Neuronal stem cell (in vitro differentiated cells): ENCODE data around the gene IGF1R.

Experiments used
- DNase-seq: peaks from one replicate; pipeline ENCODE4 v3.0.0-alpha.2; 2013; ENCODE audit warnings: low spot score
- H2AFZ ChIP-seq: one replicate; pipeline ENCODE4 v1.6.1; 2013; ENCODE audit warnings: mild to moderate bottlenecking, low read length, inconsistent platforms
- H2AK5ac ChIP-seq: 2 replicates; pipeline ENCODE4 v1.6.1; 2013; ENCODE audit warnings: low read depth, mild to moderate bottlenecking, inconsistent platforms, low read length, moderate library complexity, mixed read lengths
- H2BK120ac ChIP-seq: 2 replicates; pipeline ENCODE4 v1.6.1; 2013; ENCODE audit warnings: low read depth, mild to moderate bottlenecking, inconsistent platforms, low read length, moderate library complexity, mixed read lengths
- H2BK12ac ChIP-seq: one replicate; pipeline ENCODE4 v1.6.1; 2013; ENCODE audit warnings: low read length, inconsistent platforms
- H2BK15ac ChIP-seq: 2 replicates; pipeline ENCODE4 v1.6.1; 2013; ENCODE audit warnings: mild to moderate bottlenecking, low read length, inconsistent platforms, mixed read lengths
- H2BK5ac ChIP-seq: one replicate; pipeline ENCODE4 v1.6.1; 2013; ENCODE audit warnings: inconsistent platforms, mild to moderate bottlenecking, low read length, moderate library complexity
- H3K14ac ChIP-seq: one replicate; pipeline ENCODE4 v1.6.1; 2013; ENCODE audit warnings: low read length, inconsistent platforms
- H3K18ac ChIP-seq: 2 replicates; pipeline ENCODE4 v1.6.1; 2013; ENCODE audit warnings: low read length, inconsistent platforms
- H3K23ac ChIP-seq: 2 replicates; pipeline ENCODE4 v1.6.1; 2013; ENCODE audit warnings: low read depth, mild to moderate bottlenecking, mixed read lengths, low read length, inconsistent platforms; ENCODE audit not compliant: poor library complexity
- H3K27ac ChIP-seq: replicated peaks from 3 replicates; pipeline ENCODE4 v1.5.1; 2013; ENCODE audit warnings: low read length, inconsistent platforms
- H3K27me3 ChIP-seq, 3 experiments: 2 replicates each; pipeline ENCODE4 v1.6.1; 2013; ENCODE audit warnings: low read length in 3 of 3, mild to moderate bottlenecking in 2 of 3, inconsistent platforms in 1 of 3, low read depth in 1 of 3, mixed read lengths in 1 of 3, moderate library complexity in 1 of 3; ENCODE audit not compliant: control insufficient read depth in 3 of 3, insufficient read depth in 3 of 3
- H3K36me3 ChIP-seq, 2 donors: replicated peaks in 1 of 2; 2 replicates each; pipeline ENCODE4 v1.6.1; 2013; ENCODE audit warnings: low read length in 2 of 2; ENCODE audit not compliant: control insufficient read depth in 2 of 2, insufficient read depth in 2 of 2
- H3K4ac ChIP-seq: 2 replicates; pipeline ENCODE4 v1.6.1; 2013; ENCODE audit warnings: inconsistent platforms, mild to moderate bottlenecking, low read length, moderate library complexity
- H3K4me1 ChIP-seq, 2 donors: 1 replicate in 1 of 2; 2 replicates in 1 of 2; pipeline ENCODE4 v1.6.1; 2013; ENCODE audit warnings: low read length in 2 of 2, low read depth in 1 of 2; ENCODE audit not compliant: control insufficient read depth in 2 of 2, insufficient read depth in 1 of 2
- H3K4me2 ChIP-seq: one replicate; pipeline ENCODE4 v1.6.1; 2013; ENCODE audit warnings: mild to moderate bottlenecking, low read length, inconsistent platforms; ENCODE audit not compliant: insufficient read depth, poor library complexity, severe bottlenecking
- H3K4me3 ChIP-seq, 2 donors: 2 replicates each; pipeline ENCODE4 v1.5.1; 2013; ENCODE audit warnings: low read length in 2 of 2, mild to moderate bottlenecking in 2 of 2, inconsistent platforms in 1 of 2, moderate library complexity in 1 of 2
- H3K79me1 ChIP-seq: one replicate; pipeline ENCODE4 v1.6.1; 2013; ENCODE audit warnings: low read depth, mild to moderate bottlenecking, inconsistent platforms, low read length, moderate library complexity
- H3K9ac ChIP-seq: one replicate; pipeline ENCODE4 v1.6.1; 2013; ENCODE audit warnings: mild to moderate bottlenecking, low read depth, low read length, inconsistent platforms; ENCODE audit not compliant: poor library complexity
- H3K9me3 ChIP-seq, 2 donors: replicated peaks in 1 of 2; 2 replicates each; pipeline versions ENCODE3 to v1.6.1; 2013; ENCODE audit warnings: low read length in 2 of 2, mild to moderate bottlenecking in 2 of 2, inconsistent platforms in 1 of 2, low read depth in 1 of 2, mixed read lengths in 1 of 2, moderate library complexity in 1 of 2; ENCODE audit not compliant: control insufficient read depth in 2 of 2, insufficient read depth in 1 of 2
- H4K8ac ChIP-seq: one replicate; pipeline ENCODE4 v1.6.1; 2013; ENCODE audit warnings: low read depth, mild to moderate bottlenecking, inconsistent platforms, low read length, moderate library complexity
- H4K91ac ChIP-seq: one replicate; pipeline ENCODE4 v1.6.1; 2013; ENCODE audit warnings: low read length, low read depth, mild to moderate bottlenecking, inconsistent platforms; ENCODE audit not compliant: poor library complexity
- WGBS, 2 donors: extraction: QIAGEN DNeasy Blood & Tissue Kit; methylation state at CpG; one replicate each; pipeline ENCODE4 v1.1.7; 2013; ENCODE audit warnings: missing lambda C conversion rate in 2 of 2, mixed read lengths in 1 of 2; ENCODE audit not compliant: insufficient read length in 2 of 2, insufficient replicate concordance in 1 of 2; ENCODE audit errors: extremely low coverage in 2 of 2; 5-methylcytosine and 5-hydroxymethylcytosine counted together

IGF1R gene

DNA sequence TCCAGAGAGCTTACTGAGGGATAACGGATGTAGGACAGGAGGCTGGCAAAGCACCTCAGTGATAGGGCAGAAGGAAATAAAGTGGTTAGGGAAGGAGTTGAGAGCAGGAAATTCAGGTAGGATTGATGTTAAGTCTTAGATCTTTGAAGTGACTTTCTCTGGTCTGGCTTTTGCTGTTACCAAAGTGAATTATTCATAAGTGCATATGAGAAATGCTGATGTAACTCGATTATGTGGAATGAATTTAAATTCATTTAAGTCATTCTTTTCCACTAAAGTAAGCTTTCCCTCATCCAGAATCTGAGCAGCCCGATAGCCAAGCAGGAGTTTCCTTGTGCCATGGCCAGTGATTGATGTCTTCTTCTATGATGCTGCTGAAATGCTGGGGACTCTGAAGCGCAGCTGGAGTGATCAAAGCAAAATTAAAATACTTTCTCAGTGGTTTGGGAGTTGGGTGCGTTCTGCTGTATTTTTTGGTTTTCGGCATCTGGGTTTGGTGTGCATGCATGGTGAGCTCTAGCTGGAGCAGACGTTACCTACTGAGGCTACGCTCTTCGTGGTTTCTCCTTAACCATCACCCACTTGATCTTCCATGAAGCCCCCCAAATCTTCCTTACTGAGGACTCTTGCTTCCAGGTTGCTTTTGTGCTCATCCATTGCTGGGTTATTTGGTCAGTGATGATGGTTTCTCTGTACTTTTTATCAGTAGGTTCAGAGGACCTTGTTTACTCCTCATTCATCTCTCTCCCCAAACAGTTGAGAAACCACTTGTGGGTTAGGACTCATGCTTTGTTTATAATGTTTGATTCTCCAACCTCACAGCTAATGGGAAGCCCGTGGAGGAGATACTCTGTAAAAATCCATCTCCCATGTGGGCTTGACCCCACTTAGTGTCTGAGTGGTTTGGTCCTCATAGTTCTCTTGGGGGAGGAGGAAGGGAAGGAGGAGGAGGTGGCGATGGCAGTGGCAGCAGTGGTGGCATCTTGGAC is 72.5 kb downstream of the IGF1R start:
- Histone ChIP-seq H3K36me3 (peaks cover 0 to 4% of the 10 kb centered on the region in 2 donors), H3K4me1 (peaks cover 18 to 20% of the 10 kb centered on the region in 2 donors), H3K14ac (no peak overlapping the region), H2BK12ac (no peak overlapping the region), H3K9ac (no peak overlapping the region), H3K9me3 (peaks cover 0 to 4% of the 10 kb centered on the region in 2 donors), H3K23ac (no peak overlapping the region), H2BK120ac (no peak overlapping the region), H2BK5ac (no peak overlapping the region), H3K18ac (no peak overlapping the region), H3K27ac (no peak overlapping the region), H2BK15ac (no peak overlapping the region), H4K91ac (no peak overlapping the region), H4K8ac (no peak overlapping the region), H3K4ac (no peak overlapping the region), H2AK5ac (no peak overlapping the region), H2AFZ (no peak overlapping the region), H3K4me3 (peak overlapping the region in 1 of 2 donors; percentile 23), H3K27me3 (no peaks in the 10 kb centered on the region), H3K79me1 (peaks cover 3% of the 10 kb centered on the region), H3K4me2 (no peak overlapping the region)
- WGBS, 2 donors = no CpG with 5 or more reads among the region's 11 CpGs
- no peak for DNase-seq

DNA sequence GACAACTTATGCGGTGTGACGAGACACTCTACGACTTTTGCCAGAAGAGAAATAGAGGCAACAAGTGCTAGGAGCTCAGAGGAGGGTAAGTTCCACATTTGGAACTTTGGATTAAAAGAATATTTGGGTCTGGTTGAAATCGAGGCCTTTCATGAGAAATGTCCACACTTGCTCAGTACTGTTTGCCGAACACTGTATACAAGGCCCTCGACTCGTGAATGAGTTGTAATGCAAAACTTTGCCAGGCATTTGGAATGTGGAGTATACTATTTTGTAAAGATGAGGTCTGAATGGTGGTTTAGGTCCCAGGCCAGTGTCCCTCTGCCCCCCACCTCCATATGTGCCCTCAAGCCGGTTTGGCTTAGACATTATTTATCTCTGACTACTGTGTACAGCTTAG is 73.9 kb downstream of the IGF1R start:
- Histone ChIP-seq H2BK5ac (no peak overlapping the region), H3K23ac (no peak overlapping the region), H2BK120ac (no peak overlapping the region), H2AK5ac (no peak overlapping the region), H2BK12ac (no peak overlapping the region), H3K27me3 (no peaks in the 10 kb centered on the region), H3K18ac (no peak overlapping the region), H3K9me3 (peaks cover 0 to 4% of the 10 kb centered on the region in 2 donors), H3K4ac (no peak overlapping the region), H3K27ac (no peak overlapping the region), H4K91ac (no peak overlapping the region), H2BK15ac (no peak overlapping the region), H3K36me3 (peaks cover 0 to 4% of the 10 kb centered on the region in 2 donors), H3K14ac (no peak overlapping the region), H3K4me1 (peaks cover 18 to 20% of the 10 kb centered on the region in 2 donors), H3K4me3 (no peak overlapping the region), H4K8ac (no peak overlapping the region), H2AFZ (no peak overlapping the region), H3K9ac (no peak overlapping the region), H3K4me2 (no peak overlapping the region), H3K79me1 (peaks cover 3% of the 10 kb centered on the region)
- no CpG with 5 or more reads among the region's 8 CpGs for WGBS, 2 donors
- DNase-seq = no peak

DNA sequence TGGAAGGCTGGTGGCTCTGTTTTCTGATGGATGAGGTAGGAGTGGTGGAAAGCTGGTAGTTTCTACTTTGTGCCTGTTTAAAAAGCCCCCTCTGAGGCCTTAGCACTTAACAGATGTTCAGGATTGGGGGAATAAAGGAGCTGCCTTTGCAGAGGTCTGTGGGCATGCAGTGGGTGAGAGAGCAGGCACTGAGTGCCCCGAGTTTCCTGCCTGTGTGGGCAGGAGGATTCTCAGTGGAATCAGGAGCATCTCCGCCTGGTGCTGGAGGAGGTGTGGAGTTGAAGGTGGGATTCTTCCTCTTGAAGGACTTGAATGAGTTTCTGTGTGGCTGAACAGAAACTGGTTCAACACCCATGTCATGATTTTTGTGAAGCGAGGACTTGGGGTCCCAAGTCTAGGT is 74.3 kb downstream of the IGF1R start:
- Histone ChIP-seq H3K27ac (no peak overlapping the region), H3K36me3 (peaks cover 0 to 4% of the 10 kb centered on the region in 2 donors), H3K27me3 (no peaks in the 10 kb centered on the region), H3K9me3 (peaks cover 0 to 4% of the 10 kb centered on the region in 2 donors), H2BK5ac (no peak overlapping the region), H2BK120ac (no peak overlapping the region), H3K4ac (no peak overlapping the region), H3K14ac (no peak overlapping the region), H2AK5ac (no peak overlapping the region), H4K8ac (no peak overlapping the region), H2AFZ (no peak overlapping the region), H3K9ac (no peak overlapping the region), H3K18ac (no peak overlapping the region), H3K4me3 (no peak overlapping the region), H3K79me1 (peaks cover 3% of the 10 kb centered on the region), H3K23ac (no peak overlapping the region), H3K4me2 (no peak overlapping the region), H3K4me1 (peaks cover 23% of the 10 kb centered on the region in 2 donors), H2BK15ac (no peak overlapping the region), H2BK12ac (no peak overlapping the region), H4K91ac (no peak overlapping the region)
- DNase-seq = no peak
- WGBS, 2 donors = no CpG with 5 or more reads among the region's 3 CpGs

DNA sequence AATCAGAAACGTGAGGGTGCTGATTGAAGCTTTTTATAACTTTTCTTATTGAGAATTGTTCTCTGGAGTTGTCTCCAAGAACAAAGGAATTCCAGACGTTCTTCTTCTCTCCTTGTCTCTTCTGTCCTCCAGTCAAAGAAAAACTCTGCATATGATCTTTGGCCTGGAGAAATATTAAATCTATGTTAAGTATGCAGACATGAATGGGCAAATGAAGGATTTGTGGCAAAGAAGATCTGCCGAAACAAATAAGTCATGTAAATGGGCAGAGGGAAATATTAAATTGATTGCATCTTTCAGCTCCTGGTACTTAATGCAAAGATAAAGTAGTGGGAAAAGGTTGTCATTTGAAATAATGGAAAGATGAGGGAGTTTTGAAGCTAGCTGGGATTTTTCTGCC is 74.9 kb downstream of the IGF1R start:
- H4K91ac ChIP-seq = no peak overlapping the region
- H3K9me3 ChIP-seq = peaks cover 0 to 4% of the 10 kb centered on the region in 2 donors
- DNase-seq = no peak
- H3K79me1 ChIP-seq = peaks cover under 1% of the 10 kb centered on the region
- H2AK5ac ChIP-seq = no peak overlapping the region
- H3K14ac ChIP-seq = no peak overlapping the region
- no peak overlapping the region for H3K23ac ChIP-seq
- no peak overlapping the region for H3K18ac ChIP-seq
- no peak overlapping the region for H4K8ac ChIP-seq
- H2BK12ac ChIP-seq = no peak overlapping the region
- H3K4me1 ChIP-seq = peaks cover 20 to 22% of the 10 kb centered on the region in 2 donors
- H2BK5ac ChIP-seq = no peak overlapping the region
- no peak overlapping the region for H3K27ac ChIP-seq
- no CpG with 5 or more reads among the region's 3 CpGs for WGBS, 2 donors
- H2BK120ac ChIP-seq = no peak overlapping the region
- H3K4me2 ChIP-seq = no peak overlapping the region
- H3K9ac ChIP-seq = no peak overlapping the region
- H2BK15ac ChIP-seq = no peak overlapping the region
- H3K36me3 ChIP-seq = peaks cover 0 to 4% of the 10 kb centered on the region in 2 donors
- no peak overlapping the region for H3K4me3 ChIP-seq
- H3K4ac ChIP-seq = no peak overlapping the region
- no peak overlapping the region for H2AFZ ChIP-seq
- H3K27me3 ChIP-seq = no peaks in the 10 kb centered on the region
